Glomerular visceral epithelial cell (primary cell): ENCODE data around the gene TEF.

Source experiments
- DNase-seq: peaks from one replicate; pipeline ENCODE4 v3.0.0-alpha.2; 2016; ENCODE audit errors: extremely low spot score

TEF gene

GRCh38 chr22:41353862-41354575, 27.7 kb upstream of the TEF start:
- no peak for DNase-seq

GRCh38 chr22:41354979-41355378, 26.8 kb upstream of the TEF start:
- no peak for DNase-seq

GRCh38 chr22:41355895-41356294, 25.8 kb upstream of the TEF start:
- DNase-seq, result no peak

- no peak for DNase-seq
Measured at GRCh38 chr22:41356430-41357028, 25.2 kb upstream of the TEF start.

- no peak for DNase-seq
Measured at GRCh38 chr22:41357191-41357590, 24.6 kb upstream of the TEF start.

- no peak for DNase-seq
Measured at GRCh38 chr22:41358927-41359326, 22.8 kb upstream of the TEF start.

GRCh38 chr22:41359376-41359775, 22.4 kb upstream of the TEF start:
- no peak for DNase-seq

GRCh38 chr22:41360126-41360525, 21.6 kb upstream of the TEF start:
- DNase-seq, result no peak

GRCh38 chr22:41361716-41362310, 19.9 kb upstream of the TEF start:
- DNase-seq, result peak; percentile 25

- DNase-seq, result no peak
Measured at GRCh38 chr22:41362615-41363014, 19.1 kb upstream of the TEF start.

GRCh38 chr22:41364233-41364632, 17.5 kb upstream of the TEF start:
- no peak for DNase-seq

- DNase-seq, result no peak
Measured at GRCh38 chr22:41364955-41365354, 16.8 kb upstream of the TEF start.

- DNase-seq, result no peak
Measured at GRCh38 chr22:41365425-41365824, 16.3 kb upstream of the TEF start.

- no peak for DNase-seq
Measured at GRCh38 chr22:41366323-41367029, 15.3 kb upstream of the TEF start.

GRCh38 chr22:41367039-41367679, 14.6 kb upstream of the TEF start:
- DNase-seq, result peak; percentile 96

GRCh38 chr22:41367680-41368542, 13.8 kb upstream of the TEF start:
- DNase-seq, result peak; percentile 11

GRCh38 chr22:41368543-41369423, 13.0 kb upstream of the TEF start:
- DNase-seq, result no peak

- no peak for DNase-seq
Measured at GRCh38 chr22:41369424-41369745, 12.4 kb upstream of the TEF start.

GRCh38 chr22:41369837-41370236, 11.9 kb upstream of the TEF start:
- DNase-seq, result no peak

GRCh38 chr22:41377846-41378245, 3.9 kb upstream of the TEF start:
- DNase-seq, result no peak

- peak; percentile 80 for DNase-seq
Measured at GRCh38 chr22:41380993-41381328, 781 bp upstream of the TEF start.
